Suppressor macrophage treated with lipopolysaccharide for 4 hours (primary cell): Measurements from ENCODE around the gene CRYBA4.

Experiments
- DNase-seq: peaks from one replicate; pipeline ENCODE4 v3.0.0-alpha.2; 2020

The CRYBA4 gene

DNA sequence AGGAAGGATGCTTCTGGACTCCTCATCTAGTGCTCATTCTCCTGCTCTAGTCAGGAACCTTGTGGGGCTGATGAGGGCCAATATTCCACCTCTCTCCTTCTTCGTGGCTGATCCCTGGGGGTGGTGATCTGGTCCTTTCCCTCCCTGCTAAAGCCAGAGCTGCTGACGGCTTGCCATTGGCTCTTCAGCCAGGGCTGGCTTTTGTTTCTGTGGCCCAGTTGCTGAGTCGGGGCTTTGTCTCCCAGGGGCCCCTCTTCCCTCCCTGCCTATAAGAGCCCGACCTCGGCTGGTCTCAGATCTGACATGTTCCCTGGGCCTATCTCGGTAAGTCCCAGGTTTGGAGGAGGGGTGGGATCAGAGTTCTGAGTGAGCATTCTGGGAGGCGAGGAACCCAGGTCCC lies at the start of gene CRYBA4:
Gene CRYBA4, plus strand, starts transcription at position 301 of the 400 bp plus-strand sequence. CDS start 634 bp downstream, outside the sequence.
- no peak for DNase-seq

DNA sequence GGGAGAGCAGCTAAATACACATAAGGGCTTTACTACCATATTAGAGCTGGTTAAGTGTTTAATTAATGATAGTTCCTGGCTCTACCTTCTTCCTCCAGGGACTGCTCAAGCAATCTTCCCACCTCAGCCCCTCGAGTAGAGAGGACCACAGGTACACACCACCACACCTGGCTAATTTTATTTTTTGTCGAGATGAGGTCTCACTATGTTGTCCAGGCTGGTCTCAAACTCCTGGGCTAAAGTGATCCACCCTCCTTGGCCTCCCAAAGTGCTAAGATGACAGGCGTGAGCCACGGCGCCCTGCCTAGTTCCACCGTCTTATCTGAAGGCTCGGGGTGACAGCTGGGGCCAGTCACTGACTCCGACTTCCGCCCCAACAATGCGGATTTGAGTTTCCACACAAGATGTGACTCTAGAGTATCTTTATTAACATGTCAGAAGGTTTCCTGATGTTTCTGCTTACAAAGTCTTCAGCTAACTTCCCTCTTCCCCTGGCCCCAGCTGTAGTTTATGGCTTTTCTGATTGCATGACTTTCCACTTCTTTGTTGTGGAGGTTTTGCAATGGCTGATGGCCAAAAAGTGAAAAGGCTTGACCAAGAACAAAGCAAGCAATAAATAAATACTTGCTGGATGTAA lies 48.6 kb upstream of the CRYBA4 start:
- DNase-seq: peak; percentile 89

DNA sequence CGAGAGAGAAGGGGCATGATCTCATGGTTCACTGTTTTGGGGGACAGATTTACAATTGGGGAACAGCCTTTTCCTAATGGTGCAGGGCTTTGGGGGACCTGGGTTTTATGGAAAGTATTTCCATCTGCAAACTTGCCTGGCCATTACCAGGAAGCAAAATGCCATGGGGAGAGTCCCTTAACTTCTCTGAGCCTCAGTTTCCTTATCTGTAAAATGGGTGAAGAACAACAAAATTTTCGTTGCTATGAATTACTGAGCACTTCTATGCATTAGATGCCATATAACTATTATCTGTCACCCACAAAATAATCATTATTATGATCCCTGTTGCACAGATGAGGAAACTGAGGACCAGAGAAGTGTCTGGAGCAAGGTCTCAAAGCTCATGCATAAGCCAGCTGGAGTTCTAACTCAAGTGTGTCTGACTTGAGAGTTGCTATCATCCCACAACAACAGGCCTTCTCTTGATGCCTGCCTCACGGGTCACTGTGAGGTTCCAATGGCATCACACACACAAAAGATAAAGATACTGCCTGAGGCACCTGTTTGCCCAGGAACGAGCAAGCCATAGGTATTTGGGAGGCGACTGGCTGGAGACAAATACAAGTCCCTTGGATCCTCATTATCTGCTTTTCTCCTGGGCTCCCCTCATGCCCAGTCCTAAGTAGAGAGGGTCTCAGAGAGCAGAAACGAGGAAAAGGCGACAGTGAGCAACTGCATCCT lies 47.6 kb upstream of the CRYBA4 start:
- DNase-seq: no peak

DNA sequence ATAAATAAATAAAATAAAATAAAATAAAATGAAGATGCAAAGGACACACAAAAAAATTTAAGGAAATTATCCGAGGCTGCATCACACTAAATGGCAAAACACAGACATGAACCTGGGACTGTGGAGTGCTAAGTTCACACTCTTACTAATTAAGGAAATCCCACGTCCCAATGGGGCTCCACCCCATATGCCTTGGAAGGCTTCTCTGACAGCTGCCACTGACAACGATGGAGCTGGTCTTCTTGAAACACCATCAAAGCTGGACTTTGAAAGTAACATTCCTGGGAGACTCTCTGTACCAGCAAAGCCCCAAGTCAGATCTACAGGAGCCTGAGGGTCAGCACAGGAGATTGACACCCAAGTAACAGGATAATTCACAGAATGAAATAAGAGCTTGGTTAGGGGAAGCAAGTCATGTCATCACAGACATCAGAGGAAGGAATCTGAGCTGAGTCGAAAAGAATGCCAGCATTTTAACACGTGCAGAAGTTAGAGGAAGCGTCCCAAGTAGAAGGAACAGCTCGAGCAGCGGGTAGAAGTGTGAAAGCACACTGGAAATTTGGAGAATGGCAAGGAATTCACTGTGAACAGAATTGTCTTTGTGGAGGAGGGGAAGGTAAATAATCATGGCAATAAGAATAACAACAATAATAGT lies 45.6 kb upstream of the CRYBA4 start:
- peak; percentile 63 for DNase-seq

DNA sequence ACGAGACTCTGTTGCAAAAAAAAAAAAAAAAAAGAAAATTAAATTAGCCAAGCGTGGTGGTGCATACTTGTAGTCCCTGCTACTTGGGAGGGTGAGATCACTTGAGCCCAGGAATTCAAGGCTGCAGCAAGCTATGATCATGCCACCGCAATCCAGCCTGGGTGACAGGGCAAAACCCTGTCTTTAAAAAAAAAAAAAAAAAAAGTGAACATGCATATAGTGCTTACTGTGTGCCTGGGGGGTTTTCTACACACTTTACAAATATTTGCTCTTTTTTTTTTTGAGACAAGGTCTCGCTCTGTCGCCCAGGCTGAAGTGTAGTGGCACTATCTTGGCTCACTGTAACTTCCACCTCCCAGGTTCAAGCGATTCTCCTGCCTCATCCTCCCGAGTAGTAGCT lies 44.7 kb upstream of the CRYBA4 start:
- no peak for DNase-seq

DNA sequence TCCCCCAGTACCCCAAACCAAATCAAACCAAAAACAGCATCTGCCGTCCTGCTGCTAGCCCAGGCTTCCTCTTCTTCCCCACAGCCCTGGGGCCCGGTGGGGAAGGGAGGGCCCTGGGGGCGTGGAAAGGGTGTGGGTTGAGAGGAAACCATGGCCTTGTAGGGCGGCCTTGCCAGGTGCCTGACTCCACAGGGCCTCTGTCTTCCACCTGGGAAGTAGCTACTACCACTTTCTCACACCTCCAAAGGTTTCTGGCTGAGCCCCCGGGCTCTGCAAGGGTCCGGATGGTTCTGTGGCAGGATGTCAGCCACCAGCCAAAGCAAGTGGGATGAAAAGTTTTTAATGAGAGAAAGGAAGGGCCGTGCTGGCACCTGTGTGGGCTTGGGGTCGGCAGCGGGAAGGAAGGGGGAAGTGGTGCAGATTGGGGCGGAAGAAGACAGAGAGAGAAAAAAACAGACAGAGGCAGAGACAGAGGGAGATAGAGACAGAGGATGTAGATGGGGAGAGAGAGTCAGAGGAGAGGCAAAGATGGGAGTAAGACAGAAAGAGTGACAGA lies 42.4 kb upstream of the CRYBA4 start:
- peak; percentile 23 for DNase-seq

DNA sequence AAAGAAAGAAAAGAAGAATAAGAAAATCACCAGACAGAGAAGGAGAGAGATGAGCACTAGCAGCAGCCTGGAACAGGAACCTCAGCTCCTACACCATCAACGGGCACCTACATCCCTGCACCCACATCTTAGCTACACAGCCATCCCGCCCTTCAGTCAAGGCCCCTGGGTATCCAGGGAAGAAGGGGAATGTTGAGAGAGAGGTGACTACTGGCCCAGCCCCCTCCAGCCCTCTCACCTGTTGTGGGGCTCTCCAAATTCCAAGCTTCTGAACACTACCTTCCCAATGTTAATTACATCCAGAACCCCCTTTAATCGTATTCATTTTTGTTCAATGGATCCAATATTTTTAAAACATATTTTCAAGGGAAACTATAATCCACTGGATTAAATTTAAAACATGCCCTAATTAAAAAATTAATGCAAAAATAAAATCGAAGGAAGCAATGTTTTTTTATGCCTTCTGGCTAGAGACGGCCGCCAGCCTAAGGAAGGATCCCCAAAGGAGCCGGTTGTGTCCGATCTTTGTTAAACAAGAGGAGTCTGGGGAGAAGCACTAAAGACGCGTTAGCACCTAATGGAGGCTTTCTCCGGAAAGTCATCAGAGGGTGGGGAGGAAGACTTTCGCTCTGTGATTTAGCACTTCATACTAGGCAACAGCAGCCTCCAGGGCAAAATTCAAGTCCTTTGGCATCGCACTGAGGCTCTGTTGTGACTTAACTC lies 41.4 kb upstream of the CRYBA4 start:
- DNase-seq: no peak

DNA sequence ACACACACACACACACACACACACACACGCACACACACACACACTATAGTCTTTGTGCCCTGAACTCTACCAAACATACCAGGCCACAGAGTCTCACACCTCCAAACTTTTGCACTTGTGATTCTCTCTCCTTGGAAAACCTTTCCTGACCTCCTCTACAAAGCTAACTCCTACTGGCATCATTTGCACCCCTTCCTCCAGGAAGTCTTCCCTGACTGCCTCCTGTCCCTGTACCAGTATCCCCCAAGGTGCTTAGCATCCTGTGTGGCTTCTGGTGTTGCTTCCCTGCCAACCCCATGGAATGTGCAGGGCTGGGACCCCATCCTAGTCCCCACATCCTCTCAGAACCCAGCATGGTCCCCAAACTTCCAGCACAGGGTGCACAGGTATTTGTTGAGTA lies 40.7 kb upstream of the CRYBA4 start:
- DNase-seq: no peak

DNA sequence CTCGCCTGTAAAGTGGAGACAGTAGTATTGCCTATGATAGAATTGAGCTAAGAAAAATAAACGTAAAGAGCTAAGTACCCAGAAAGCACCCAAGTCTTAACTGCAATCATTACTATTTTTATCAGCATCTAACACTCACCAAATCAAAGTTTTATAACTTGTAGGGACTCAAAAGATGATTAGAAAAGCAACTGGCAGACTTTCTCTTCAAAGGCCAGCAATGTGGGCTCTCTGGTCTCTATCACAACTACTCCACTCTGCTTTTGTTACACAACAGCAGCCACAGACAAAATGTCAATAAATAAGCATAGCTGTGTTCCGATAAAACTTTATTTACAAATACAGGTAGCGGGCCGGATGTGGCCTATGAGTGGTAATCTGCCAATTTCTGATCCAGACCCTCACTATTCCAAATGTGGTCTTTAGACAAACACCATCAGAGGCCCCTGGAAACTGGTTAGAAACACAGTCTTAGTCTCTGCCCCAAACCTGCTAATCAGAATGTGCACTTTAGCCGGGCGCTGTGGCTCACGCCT lies 40.1 kb upstream of the CRYBA4 start:
- DNase-seq: no peak

DNA sequence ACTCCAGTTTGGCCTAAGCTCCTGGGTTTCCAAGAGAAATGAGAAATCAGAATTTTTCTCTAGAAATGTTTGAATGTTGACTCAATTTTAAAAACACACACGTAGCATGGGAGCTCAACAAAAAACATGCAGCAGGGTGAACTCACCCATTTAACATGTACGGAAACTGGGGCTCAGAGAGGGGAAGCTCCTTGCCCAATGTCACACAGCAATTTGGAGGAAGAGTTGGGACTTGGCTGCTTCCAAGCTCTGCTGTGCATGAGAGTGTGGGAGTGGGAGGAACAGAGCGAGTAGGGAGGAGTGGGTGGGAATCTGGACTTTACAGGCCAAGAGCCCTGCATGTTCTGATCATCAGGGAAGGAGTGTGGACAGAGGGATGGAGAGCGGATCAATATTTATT lies 37.8 kb upstream of the CRYBA4 start:
- no peak for DNase-seq

DNA sequence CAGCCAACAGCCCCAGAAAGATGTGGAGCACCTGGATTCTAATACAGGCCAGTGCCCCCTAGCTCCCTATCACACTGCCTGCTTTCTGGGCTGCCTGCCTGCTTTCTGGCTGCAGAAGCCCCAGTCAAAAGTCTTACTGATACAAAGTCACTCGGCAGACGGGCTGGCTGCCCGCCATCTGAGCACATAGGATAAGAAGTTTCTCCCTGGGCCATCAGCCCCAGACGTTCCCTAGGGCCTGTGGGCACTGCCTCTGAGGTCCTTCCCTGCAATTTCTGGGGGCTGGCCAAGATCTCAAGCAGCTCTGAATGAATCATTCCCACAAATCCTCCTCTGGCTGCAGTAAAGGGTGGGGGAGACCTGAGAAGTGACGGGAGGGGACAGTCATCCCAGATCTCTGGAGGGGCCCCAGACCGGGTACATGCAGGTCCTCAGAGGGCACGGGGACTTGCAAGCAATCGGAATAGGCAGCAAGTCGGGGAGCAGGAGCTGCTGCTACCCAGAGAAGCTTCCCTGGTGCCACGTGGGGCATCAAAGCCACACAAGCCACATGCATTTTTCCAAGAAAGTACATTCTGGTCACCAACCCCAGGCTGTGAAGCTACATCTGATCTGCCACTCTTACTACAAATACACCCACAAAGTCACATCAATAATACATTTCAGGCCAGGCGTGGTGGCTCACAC lies 36.5 kb upstream of the CRYBA4 start:
- peak; percentile 22 for DNase-seq

DNA sequence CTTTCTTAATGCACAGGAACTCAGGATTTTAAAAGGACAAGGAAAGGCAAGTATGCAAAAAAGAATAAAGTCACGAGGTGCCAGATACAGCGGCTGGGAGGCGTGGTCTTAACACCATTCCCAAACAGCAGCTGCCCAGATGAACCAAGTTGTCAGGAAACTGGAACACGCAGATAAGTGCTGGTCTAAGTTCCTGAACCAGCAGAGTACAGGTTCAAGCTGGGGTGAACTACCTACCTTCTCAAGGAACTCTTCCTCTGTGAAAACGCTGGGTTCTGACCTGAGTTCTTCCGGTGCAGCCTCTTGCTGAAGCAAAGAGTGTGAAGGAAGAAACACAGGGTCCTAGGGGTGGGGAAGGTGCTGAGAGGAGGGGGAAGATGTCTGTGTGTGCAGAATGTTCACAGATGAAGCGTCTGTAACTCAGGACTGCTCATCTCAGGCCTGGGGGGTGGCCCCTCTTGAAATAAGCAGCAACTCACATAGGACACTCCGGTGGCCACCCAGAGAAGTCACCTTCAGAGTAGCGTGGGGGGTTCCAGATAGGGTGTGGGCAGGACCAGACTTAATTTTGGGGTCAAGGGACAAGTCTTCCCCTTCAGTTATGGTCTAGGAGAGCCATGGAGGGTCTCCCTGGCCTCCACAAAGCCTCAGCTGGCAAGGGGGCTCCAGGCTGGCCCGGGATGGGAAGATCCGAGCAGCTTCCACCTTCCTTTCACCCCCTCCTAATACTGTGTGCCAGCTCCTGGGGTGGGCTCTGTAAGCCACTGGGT lies 35.0 kb upstream of the CRYBA4 start:
- DNase-seq: peak; percentile 10

DNA sequence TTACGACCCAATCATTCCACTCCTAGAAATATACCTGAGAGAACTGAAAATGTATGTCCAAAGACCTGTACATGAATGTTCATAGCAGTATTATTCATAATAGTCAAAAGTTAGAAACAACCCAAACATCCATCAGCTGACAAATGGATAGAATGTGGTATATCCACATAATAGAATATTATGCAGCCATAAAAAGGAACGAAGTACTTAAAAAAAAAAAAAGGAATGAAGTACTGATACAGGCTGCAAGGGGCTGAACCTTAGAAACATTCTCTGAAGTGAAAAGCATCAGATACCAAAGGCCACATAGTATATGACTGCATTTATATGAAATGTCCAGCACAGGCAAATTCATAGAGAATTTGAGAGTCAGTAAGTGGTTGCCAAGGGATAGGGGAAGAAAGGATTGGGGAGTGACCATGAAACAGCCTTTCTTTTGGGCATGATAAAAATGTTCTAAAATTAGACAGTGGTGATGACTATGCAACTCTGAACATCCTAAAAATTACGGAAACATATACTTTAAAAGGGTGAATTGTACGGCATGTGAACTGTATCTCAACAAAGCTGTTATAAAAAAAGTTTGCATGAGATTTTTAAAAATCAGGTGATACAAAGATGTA lies 33.7 kb upstream of the CRYBA4 start:
- peak; percentile 68 for DNase-seq

DNA sequence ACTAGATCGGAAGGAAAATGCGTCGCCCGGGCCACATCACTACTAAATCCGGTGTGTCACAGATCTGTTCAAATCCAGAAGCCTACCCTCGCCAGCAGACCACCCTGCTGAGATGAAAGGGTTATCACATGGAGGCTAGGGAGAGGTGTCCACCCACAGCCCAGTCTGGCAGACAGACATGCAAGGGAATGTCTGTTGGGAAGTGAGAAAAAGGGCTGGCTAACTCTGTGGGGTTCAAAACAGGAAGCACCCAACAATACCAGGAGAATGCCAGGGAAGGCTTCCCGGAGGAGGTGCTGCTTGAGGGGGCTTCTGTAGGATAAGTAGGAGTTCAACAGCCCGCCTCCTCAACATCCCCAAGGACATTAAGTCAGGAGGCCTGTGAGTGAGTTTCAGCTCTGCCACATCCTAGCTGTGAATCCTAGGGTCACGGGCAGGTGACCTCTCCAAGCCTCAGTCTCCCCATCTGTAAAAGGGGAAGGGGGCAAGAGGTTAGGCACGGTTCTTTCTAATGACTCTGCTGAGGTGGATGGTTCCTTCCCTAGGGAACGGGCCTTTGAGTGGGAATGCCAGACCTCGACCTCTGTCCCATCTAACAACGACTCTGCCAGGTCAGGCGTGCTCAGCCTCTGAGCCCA lies 32.9 kb upstream of the CRYBA4 start:
- no peak for DNase-seq

DNA sequence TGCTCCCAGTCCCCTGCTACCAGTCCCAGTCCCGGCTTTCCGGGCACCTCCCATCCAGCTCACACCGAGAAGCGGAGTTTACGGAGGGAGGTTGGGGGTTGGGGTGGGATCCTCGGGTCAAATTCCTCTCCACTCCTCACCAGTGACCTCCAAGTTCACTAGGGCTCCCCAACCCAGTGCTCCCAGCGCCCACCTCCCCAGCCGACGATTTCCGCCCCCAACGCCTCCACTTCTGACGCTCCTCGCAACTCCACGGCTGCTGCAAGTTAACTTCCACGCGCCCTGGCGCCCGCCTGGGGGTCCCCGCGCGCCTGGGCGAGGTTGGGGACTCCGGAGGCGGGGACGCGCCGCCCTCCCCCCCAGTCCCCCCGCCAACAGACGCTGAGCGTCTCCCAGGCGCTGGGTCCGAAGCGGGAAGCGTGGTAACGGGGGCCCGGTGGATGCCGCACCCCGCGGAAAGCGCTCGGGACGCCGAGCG lies 32.4 kb upstream of the CRYBA4 start:
- peak; percentile 23 for DNase-seq

DNA sequence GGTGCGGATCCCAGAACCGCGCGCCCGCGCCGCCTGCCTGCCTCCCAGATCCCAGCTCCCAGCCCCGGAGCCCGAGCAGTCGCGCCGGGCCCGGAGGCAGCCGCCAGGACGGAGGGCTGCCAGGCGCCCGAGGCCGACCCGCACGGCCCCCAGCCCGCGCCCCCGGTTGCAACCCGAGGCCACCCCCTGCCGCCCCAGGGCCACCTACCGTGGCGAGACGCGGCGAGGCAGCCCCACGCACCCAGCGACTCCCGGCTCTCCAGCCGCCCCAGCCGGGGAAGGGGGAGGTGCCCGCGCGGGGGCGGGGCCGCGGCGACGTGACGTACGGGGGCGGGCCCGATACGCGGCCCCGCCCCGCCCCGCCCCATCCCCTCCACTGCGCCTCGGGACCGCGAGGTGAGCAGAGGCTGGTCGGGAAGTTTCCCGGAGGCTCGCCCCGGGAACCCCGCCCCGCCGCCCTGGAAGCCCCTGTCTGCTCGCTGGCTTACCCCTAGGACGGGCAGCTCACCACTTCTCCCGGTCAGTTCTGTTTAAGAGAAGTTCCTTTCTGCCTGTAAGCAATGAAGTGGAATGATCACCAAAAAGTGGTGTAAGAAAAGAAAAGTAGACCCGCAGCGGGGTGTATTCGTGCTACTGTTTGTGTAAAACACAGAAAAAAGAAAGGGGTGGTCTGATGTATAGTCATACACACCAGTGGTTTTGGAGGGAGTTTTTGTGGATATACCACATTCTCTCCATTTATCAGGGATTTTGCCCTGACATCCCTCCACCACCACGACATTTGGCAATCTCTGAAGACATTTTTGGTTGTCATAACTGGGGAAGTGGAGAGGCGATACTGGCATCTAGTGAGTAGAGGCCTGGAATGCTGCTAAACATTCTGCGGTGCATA lies 31.7 kb upstream of the CRYBA4 start, which contains the start of gene TPST2:
Gene TPST2, minus strand, starts transcription at position 288 of the 892 bp plus-strand sequence. CDS start 48,502 bp downstream, outside the sequence.
- DNase-seq: peak; percentile 91

DNA sequence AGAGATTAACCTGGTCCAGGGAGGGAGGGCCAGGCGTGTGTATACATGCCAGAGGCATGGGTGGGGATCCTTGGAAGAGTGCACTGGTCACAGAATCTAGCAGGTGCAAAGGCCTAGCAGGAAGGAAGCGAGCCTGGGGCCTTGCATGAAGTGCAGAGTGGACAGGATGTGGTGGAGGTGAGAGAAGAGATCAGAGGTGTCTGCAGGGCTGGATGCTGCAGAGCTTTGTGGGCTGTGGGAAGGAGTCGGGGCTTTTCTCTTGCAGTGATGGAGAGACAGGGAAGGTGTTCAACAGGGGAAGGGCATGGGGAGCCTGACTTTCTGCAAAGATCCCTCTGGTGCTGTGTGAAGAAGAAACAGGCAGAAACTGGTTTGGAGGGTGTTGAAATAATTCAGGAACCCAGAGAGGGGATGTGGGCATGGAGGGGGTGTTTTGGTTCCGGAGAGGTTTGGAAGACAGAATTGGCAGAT lies 29.3 kb upstream of the CRYBA4 start:
- DNase-seq: no peak

DNA sequence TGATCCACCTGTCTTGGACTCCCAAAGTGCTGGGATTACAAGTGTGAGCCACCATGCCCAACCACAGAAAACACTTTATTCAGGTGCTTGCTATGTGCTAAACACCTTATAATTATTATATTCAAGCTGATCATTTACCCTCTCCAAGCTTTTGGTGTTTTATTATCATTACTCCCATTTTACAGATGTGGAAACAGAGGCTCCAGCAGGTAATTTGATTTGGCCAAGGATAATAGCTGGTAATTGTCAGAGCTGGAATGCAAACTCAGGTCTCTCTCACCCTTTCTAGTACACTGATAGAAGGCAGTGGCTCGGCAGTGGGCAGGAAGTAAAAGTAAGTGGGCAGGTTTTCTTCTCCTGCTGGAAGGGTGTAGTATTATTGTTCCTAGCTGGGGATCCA lies 28.0 kb upstream of the CRYBA4 start:
- DNase-seq: no peak

DNA sequence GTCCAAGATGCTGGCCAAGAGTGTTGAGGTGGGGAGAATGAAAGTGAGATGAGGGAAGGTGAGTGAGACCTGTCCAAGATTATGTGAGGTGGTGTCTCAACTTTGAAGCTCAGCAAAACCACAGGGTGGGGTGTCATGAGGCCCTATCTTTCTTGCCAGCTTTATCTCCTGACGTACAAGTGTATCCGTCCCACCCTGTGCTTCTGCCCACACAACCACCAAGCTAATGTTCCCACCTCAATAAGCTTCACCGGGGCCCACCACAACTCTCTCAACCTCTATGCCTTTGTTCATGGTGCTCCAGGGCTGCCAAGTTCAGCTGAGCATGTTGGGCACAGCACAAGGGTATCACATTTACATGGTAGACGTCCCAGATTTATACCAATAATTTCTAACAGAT lies 24.7 kb upstream of the CRYBA4 start:
- DNase-seq: no peak
